ENCODE results near the gene LRIG1.

LRIG1 gene

GRCh38 chr3:66525771-66526170 is 24.9 kb upstream of the LRIG1 start:
- TF ChIP-seq CTCF (conservative IDR thresholded peaks at IDR 0.05; ENCODE audit: low read depth, low read length), result no peak
- DNase-seq (ENCODE audit: low read depth), result no peak
- H3K4me3 ChIP-seq (ENCODE audit: low read depth, low read length), result no peak overlapping the region

DNA sequence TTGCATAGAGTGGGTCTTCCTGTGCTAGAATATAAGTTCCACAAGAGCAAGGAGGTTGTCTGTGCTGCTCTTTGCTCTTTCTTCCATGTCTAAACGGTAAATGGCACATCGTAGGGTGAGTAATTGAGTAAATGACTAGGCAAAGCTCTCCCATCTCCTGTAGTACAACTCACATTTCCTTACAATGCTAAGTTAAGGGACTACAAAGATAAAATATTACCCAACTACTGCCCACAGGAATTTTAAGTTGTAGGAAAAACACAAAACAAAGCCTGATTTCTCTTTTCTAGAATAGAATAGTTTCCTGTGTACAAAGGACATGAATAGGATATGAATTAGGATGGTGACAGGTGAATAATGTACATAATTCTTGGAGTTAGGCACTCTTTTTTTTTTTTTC is 19.9 kb upstream of the LRIG1 start:
- DNase-seq (ENCODE audit: low read depth), result peak; percentile 55
- TF ChIP-seq CTCF (conservative IDR thresholded peaks at IDR 0.05; ENCODE audit: low read depth, low read length), result no peak
- H3K4me3 ChIP-seq (ENCODE audit: low read depth, low read length), result no peak overlapping the region

- H3K4me3 ChIP-seq (ENCODE audit: low read depth, low read length), result no peak overlapping the region
- no peak for TF ChIP-seq CTCF (conservative IDR thresholded peaks at IDR 0.05; ENCODE audit: low read depth, low read length)
- no peak for DNase-seq (ENCODE audit: low read depth)
Observed at GRCh38 chr3:66518644-66519043, 17.8 kb upstream of the LRIG1 start.

DNA sequence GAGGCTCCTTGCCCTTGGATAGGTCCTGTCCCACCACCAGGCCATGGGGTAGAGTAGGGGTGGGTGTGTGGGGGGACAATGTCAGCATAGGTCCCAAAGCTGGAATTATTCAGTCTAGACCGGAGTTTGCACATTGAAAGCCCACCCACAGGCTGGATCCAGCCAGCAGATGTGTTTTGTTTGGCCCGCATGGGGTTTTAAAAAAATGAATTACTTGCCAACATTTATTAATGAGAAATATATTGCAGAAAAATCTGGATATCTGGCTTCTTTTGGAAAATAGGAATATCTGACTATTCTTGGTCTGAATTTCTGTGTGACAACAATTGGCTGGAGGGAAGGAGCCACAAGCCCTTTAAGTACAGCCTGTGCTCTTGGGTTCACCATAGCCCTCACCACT is 17.3 kb upstream of the LRIG1 start:
- TF ChIP-seq CTCF (conservative IDR thresholded peaks at IDR 0.05; ENCODE audit: low read depth, low read length), result no peak
- H3K4me3 ChIP-seq (ENCODE audit: low read depth, low read length), result no peak overlapping the region
- DNase-seq (ENCODE audit: low read depth), result no peak

GRCh38 chr3:66517241-66517640 is 16.4 kb upstream of the LRIG1 start:
- no peak overlapping the region for H3K4me3 ChIP-seq (ENCODE audit: low read depth, low read length)
- no peak for DNase-seq (ENCODE audit: low read depth)
- no peak for TF ChIP-seq CTCF (conservative IDR thresholded peaks at IDR 0.05; ENCODE audit: low read depth, low read length)

DNA sequence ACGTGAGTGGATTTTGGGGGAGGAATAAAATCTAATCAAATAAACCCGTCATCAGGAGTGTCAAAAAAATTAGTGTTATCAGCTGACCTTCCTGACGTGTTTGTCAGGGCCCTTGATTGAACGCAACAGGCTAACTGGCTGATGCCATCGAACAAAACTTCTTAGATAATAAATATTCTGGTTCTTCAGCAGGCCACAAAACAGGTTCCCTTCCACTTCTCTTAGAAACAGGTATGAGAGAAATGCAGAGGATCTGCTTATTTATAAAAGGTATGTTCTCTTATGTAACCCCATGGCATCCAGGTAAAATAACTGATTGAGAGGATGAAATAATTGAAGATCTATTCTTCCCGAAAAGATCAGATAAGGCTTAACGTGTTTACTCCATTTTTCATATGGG is 7.6 kb upstream of the LRIG1 start:
- no peak for DNase-seq (ENCODE audit: low read depth)
- no peak for TF ChIP-seq CTCF (conservative IDR thresholded peaks at IDR 0.05; ENCODE audit: low read depth, low read length)
- H3K4me3 ChIP-seq (ENCODE audit: low read depth, low read length), result no peak overlapping the region

GRCh38 chr3:66507423-66508260 is 6.8 kb upstream of the LRIG1 start:
- no peak for DNase-seq (ENCODE audit: low read depth)
- H3K4me3 ChIP-seq (ENCODE audit: low read depth, low read length), result no peak overlapping the region
- TF ChIP-seq CTCF (conservative IDR thresholded peaks at IDR 0.05; ENCODE audit: low read depth, low read length), result no peak
